NCI-H748 (cell line): ENCODE data around the gene TRIM67.
"Not testable (repeated sequence)": the region's sequence is repeated elsewhere in the genome, so short reads cannot be mapped to it uniquely, and the experiment has no call there.

Experiments
- DNase-seq: peaks from one replicate; lab custom pipeline; 2025; ENCODE audit not compliant: unreplicated experiment; lab: John Stamatoyannopoulos, UW

TRIM67 gene

DNA sequence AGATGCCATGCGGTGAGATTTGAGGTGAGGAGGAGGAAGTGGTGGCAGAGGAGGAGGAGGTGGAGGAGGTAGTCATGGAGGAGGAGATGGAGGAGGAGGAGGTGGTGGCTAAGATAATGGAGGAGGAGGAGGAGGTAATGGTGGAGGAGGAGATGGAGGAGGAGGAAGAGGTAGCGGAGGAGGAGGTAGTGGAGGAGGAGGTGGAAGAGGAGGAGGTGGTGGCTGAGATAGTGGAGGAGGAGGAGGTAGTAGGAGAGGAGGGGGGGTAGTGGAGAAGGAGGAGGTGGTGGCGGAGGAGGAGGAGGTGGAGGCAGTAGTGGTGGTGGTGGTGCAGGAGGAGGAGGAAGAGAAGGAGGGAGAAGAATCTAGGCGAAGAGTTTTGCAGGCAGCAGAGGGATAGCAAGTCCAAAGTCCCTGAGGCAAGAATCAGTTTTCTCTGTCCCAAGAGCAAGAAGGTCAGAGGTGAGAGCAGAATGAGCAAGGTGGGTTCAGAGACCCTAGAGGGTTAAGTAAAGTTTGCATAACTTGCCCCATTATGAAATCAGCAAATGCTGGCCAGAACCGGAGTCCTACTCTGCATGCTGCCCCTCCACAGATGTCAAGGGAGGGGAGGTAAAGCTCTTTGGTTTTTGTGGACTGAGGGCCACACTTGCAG, 40.2 kb downstream of the TRIM67 start:
- no peak for DNase-seq

- DNase-seq: no peak
Measured at GRCh38 chr1:231203259-231204057, 41.6 kb downstream of the TRIM67 start.

DNA sequence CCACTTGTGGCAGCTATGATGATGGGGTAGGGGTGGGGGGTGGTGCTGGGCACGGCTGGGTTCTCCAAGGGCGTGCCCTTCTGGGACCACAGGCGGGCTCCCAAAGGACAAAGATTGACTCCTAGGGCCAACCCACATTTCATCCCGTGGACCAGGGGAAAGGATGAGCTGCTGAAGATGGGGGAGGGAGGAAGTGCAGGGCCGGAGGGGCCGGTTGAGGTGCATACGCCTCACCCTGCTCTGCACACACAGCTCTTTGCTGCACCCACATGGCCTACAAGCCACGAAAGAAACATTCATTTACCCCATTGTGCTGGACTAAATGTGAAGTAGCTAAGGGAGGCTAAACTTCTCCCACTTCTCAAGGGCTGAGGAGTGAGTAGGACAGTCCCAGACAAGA, 45.0 kb downstream of the TRIM67 start:
- no peak for DNase-seq

GRCh38 chr1:231207437-231207836, 45.6 kb downstream of the TRIM67 start:
- no peak for DNase-seq

DNA sequence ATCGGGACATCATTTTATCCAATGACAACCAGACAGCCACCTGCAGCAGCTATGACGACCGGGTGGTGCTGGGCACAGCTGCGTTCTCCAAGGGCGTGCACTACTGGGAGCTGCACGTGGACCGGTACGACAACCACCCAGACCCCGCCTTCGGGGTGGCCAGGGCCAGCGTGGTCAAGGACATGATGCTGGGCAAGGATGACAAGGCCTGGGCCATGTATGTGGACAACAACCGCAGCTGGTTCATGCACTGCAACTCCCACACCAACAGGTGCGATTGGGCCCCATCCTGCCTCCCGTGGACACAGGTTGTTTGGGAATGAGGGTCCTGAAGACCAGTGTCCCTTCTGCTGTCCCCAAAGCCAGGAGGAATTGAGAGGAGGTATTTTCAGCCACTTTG, 47.1 kb downstream of the TRIM67 start:
- no peak for DNase-seq

GRCh38 chr1:231209531-231209930, 47.7 kb downstream of the TRIM67 start:
- no peak for DNase-seq

DNA sequence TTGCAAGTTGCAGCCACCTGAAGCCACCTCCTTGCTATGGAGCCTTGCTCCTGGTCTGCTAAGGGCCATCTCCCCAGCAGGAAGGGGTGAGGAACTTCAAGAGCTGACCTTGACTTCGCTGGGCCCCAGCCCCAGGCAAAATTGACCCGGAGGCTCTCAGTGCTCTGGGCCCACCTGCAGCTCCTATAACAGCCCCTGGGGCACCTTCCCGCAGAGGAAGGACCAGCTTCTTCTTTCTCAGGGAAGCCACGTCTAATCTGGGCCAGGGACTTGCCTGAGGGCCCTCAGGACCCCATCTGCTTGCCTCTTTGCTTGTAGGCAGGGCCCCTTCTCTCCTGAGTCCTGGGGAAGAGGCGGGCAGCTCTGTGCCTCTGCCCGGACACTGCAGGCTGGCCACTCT, 48.3 kb downstream of the TRIM67 start:
- DNase-seq: no peak

GRCh38 chr1:231211005-231211857, 49.4 kb downstream of the TRIM67 start:
- DNase-seq: peak; percentile 84

- not testable (repeated sequence) for DNase-seq
Measured at GRCh38 chr1:231212301-231212700, 50.4 kb downstream of the TRIM67 start.

GRCh38 chr1:231213831-231214573, 52.1 kb downstream of the TRIM67 start:
- no peak for DNase-seq

GRCh38 chr1:231214918-231215680, 53.2 kb downstream of the TRIM67 start:
- DNase-seq: no peak

DNA sequence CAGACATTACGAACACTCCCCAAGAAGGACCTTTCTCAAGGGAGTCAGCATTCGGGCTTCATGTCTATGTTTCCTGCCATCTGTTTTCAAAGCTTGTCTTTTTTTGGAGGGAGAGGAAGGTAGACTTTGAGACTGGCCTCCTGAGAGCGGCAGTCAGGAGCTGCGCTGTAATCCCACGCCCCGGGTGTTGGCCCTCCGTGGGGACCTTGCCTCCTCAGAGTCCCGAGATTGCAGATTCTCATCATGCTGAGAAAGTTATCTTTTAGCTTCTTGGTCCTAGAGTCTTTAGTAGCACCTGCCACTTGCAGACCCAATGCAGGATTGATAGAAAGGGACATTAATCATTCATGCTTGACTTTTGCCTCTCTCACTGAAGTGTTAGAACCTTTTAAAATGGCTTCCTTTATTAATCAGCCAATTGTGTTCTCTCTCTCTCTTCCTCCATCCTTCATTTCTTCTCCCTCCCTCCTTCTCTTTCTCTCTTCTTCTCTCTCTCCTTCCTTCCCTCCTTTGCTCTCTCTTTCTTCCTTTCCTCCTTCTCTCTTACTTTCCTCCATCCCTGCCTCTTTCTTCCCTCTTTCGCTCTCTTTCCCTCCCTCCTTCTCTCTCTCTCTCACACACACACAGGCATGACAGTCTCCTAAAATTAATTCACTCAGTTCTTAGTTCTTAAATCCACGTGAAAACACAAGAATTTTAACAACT, 54.0 kb downstream of the TRIM67 start:
- DNase-seq: no peak

DNA sequence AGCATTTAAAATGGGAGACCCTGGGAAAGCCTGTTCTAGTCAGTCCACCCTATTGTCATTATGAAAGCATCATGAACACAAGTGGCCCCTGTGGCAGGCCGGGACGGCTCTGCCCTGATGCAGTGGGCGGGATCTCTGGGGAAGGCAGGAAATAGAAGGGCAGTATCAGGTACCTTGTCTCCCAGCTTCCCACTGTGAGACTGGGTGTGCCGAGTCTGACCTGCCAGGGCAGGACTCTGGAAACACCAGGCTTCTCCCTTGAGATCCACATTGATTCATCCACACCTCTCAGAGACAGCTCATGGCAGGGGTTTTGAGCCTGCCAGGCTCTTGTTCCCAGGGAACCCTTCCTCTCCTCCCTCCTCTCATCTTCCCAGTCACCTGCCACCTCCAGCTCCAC, 54.6 kb downstream of the TRIM67 start:
- peak; percentile 51 for DNase-seq

DNA sequence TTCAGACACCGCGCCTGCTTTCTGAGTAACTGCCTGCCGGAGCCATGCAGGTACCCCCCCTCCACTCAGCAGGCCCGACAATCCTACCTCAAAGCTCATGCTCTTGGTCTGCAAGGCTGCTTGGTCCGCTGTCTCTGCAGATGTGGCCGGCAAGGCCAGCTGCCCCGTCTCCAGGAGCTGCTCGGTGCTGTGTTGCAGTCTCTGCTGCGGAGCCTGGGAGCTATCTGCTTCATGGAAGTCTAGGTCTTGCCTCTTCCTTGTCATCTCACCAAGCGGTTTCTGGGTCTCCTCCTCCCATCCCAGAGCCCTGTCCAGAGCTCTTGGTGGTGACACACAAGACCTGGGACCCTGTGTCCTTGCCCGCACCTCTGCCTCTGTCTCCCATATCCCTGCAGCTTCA, 55.2 kb downstream of the TRIM67 start:
- no peak for DNase-seq

DNA sequence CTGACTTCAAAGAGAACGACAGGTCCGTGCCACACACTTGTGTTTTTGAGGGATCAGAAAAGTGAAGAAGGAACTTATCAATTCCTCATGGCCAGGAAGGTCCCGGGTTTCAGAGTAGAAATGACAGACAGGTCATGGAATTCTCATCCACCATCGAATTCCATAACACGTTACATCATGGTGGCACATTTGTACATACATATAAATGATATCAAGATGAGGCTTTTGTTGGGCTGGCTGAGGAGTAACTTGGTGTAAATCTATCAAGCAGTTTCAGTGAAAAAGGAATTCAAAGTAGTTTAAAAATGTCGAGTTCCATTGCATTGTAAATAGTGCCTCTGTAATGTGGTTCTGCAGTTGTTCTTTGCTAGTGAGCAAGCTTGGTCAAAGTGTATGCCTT, 56.2 kb downstream of the TRIM67 start:
- DNase-seq: no peak

GRCh38 chr1:231219422-231220401, 57.9 kb downstream of the TRIM67 start:
- no peak for DNase-seq

GRCh38 chr1:231220801-231221200, 58.9 kb downstream of the TRIM67 start:
- no peak for DNase-seq

GRCh38 chr1:231226156-231226555, 64.3 kb downstream of the TRIM67 start:
- no peak for DNase-seq
